Right atrium auricular region (tissue), 2 donors: ENCODE measurements around the gene ADAMTS2. TPM values are rescaled to one million over a fixed set of nuclear protein-coding genes. Genes with fewer than 3 reads are reported as not detected.

ENCODE experiments used
- DNase-seq: peaks from one replicate; pipeline ENCODE4 v3.0.0-alpha.2; 2019; ENCODE audit warnings: low spot score
- H3K27ac ChIP-seq, 2 donors: fragments of 200-600 bp; sonication (generic); 1 replicate in 1 of 2; 2 replicates in 1 of 2; pipeline ENCODE4 v1.5.1; 2016 to 2019
- H3K27me3 ChIP-seq, 2 donors: fragments of 200-600 bp; sonication (generic); one replicate each; pipeline versions ENCODE4 v1.5.1 to v1.6.0; 2017 to 2019
- H3K36me3 ChIP-seq: fragments of 200-600 bp; sonication (generic); one replicate; pipeline ENCODE4 v1.5.1; 2016
- H3K4me1 ChIP-seq, 2 donors: fragments of 200-600 bp; sonication (generic); one replicate each; pipeline versions ENCODE4 v1.5.1 to v1.6.0; 2017 to 2019
- H3K4me3 ChIP-seq, 2 donors: fragments of 200-600 bp; sonication (generic); 1 replicate in 1 of 2; 2 replicates in 1 of 2; pipeline ENCODE4 v1.5.1; 2017 to 2019; ENCODE audit warnings: mild to moderate bottlenecking in 1 of 2, moderate library complexity in 1 of 2
- H3K9me3 ChIP-seq, 2 donors: fragments of 200-600 bp; sonication (generic); one replicate each; pipeline ENCODE4 v1.5.1; 2019
- CTCF ChIP-seq, 2 donors: fragments of 200-600 bp; sonication (generic); IDR thresholded peaks; one replicate each; pipeline ENCODE4 v1.5.1; 2019; ENCODE audit warnings: antibody characterized with exemption in 2 of 2
- total RNA-seq, 2 donors: library from RNA; depleted of rRNA; stranded (reverse); fragments of >200 nt; gene quantifications; one replicate each; pipeline ENCODE4 v1.1.0, GENCODE V29; 2016

ADAMTS2 gene
- total RNA-seq, 2 donors from 2014 or later = 13.6 to 13.7 TPM

- H3K9me3 ChIP-seq = no peaks in the 10 kb centered on the region
- H3K4me3 ChIP-seq = no peak overlapping the region
- no peak for DNase-seq
Measured at GRCh38 chr5:179154346-179154990, 190.8 kb downstream of the ADAMTS2 start.

GRCh38 chr5:179153921-179154345 lies 191.3 kb downstream of the ADAMTS2 start:
- Histone ChIP-seq H3K27ac (no peak overlapping the region), H3K36me3 (no peaks in the 10 kb centered on the region), H3K4me1 (no peaks in the 10 kb centered on the region), H3K9me3 (no peaks in the 10 kb centered on the region), H3K4me3 (no peak overlapping the region), H3K27me3 (no peaks in the 10 kb centered on the region)
- no peak for TF ChIP-seq CTCF (IDR thresholded peaks at IDR 0.05)
- DNase-seq = no peak

More at GRCh38 chr5:179154346-179154990, 190.8 kb downstream of the ADAMTS2 start:
- H3K27ac ChIP-seq = no peak overlapping the region
- no peaks in the 10 kb centered on the region for H3K36me3 ChIP-seq
- TF ChIP-seq CTCF (IDR thresholded peaks at IDR 0.05) = no peak
- no peaks in the 10 kb centered on the region for H3K4me1 ChIP-seq
- no peaks in the 10 kb centered on the region for H3K27me3 ChIP-seq

GRCh38 chr5:179153341-179153901 lies 191.8 kb downstream of the ADAMTS2 start:
- DNase-seq = no peak
- TF ChIP-seq CTCF (IDR thresholded peaks at IDR 0.05) = no peak
- H3K36me3 ChIP-seq = no peaks in the 10 kb centered on the region
- no peak overlapping the region for H3K27ac ChIP-seq
- no peaks in the 10 kb centered on the region for H3K27me3 ChIP-seq
- H3K9me3 ChIP-seq = no peaks in the 10 kb centered on the region
- H3K4me1 ChIP-seq = no peaks in the 10 kb centered on the region
- H3K4me3 ChIP-seq = no peak overlapping the region

GRCh38 chr5:179152941-179153340 lies 192.3 kb downstream of the ADAMTS2 start:
- no peaks in the 10 kb centered on the region for H3K36me3 ChIP-seq
- no peaks in the 10 kb centered on the region for H3K27me3 ChIP-seq
- H3K9me3 ChIP-seq = no peaks in the 10 kb centered on the region
- no peak for TF ChIP-seq CTCF (IDR thresholded peaks at IDR 0.05)
- no peak for DNase-seq
- no peak overlapping the region for H3K27ac ChIP-seq
- H3K4me3 ChIP-seq = no peak overlapping the region
- no peaks in the 10 kb centered on the region for H3K4me1 ChIP-seq

- Histone ChIP-seq H3K36me3 (no peaks in the 10 kb centered on the region), H3K9me3 (no peaks in the 10 kb centered on the region), H3K27me3 (no peaks in the 10 kb centered on the region), H3K27ac (no peak overlapping the region), H3K4me1 (no peaks in the 10 kb centered on the region), H3K4me3 (no peak overlapping the region)
- no peak for DNase-seq
- TF ChIP-seq CTCF (IDR thresholded peaks at IDR 0.05) = no peak
Measured at GRCh38 chr5:179152144-179152895, 192.9 kb downstream of the ADAMTS2 start.
